ENCODE data around the gene TST.

Gene TST

DNA sequence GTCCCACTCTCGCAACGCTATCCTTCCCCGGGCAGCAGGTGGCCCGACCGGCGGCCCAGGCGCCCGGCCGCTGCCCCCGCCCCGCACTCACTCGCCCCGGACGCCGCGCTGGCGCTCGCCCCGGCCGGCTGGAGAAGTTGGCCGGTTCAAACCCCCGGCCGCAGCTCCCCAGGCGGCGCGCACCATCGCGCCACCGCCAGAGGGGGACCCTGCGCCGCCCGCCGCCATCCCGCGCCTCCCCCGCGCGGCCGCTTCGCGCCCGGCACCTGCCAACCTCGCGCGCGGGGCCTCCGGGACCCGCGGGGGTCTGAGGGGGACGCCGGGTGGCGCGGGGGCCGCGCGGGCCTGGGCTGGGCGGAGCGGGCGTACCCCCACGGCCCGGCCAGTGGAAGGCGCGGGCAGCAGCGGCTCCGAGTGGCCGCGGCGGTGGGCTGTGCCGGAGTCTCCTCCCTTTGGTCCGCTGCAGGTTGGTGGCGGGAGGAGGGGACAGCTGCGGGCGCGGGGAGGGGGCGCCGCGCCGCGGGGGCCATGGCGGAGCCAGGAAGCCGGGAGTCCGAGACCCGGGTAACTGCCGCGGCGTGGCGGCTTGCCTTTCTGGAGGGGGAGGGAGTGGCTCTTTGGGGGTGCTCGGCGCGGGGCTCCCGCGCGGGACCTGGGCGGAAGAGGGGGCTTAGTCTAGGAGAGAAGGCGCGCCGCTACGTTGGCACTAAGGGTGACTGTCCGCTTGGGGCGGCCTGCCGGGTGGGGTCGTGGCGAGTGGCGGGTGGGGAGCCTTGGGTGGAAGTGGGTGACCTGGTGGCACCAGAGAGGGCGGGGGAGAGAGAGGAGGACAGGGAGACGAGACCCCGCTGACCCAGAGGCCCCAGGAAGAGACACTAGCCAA lies at the start of gene TST, which contains the start of gene MPST:
Gene TST (minus strand): TSS at position 139 of the 883 bp plus-strand sequence. CDS start 715 bp downstream, outside the sequence.
Gene MPST (plus strand): TSS at position 434 of the 883 bp plus-strand sequence. CDS start 95 bp downstream, at position 529.
- DNase-seq, result peak; percentile 29

DNA sequence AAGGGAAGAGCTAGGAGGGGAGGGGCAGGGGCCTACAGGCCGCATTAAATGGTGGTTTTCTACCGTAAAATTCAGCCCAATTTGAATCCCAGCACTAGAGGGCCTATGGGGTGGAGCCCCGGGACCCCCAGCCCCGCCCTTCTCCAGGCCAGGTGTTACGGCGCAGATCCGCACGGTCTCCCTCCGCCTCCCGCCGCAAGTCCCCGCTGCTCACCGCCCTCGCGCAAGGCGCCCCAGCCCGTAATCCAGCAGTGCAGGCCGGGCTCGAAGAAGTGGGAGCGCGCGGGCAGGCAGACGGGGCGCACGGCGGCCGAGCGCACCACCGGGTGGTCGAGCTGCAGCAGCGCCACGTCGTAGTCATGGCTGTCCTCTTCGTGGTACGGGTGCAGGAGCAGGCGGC lies 49.6 kb upstream of the TST start:
- DNase-seq, result no peak

DNA sequence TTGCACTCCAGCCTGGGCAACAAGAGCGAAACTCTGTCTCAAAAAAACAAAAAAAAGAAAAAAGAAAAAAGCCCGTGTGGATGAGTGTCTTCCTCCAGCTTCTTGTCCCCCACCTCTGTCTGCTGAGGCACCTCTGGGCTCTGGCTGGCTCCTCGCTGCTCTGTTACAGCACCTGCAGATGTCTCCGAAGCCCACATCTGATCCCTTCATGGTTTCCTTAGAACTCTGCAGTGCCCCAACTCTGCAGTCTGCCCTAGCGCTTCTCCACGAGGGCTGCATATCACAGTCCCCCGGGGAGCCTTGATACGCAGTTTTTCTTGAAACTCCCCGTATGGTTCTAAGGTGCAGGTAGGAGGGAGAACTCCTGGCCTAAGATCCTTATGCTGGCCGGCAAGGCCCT lies 48.2 kb upstream of the TST start:
- DNase-seq, result no peak

DNA sequence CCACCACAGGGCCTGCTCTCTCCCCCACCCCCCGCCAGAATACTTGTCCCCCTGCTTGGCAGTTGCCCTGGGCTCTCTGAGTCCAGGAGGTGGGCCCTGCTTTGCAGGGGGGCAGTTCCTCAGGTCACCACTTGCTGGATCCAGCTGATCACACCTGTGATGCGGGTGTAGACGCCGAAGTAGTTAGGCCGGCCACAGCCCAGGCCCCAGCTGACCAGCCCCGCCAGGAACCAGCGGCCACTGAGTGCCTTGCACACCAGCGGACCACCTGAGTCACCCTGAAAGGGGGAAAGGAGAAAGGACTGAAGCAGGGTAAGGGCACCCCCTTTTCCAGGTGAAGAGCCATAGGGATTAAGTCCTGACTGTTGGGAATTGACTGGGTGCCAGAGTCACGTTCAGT lies 46.7 kb upstream of the TST start:
- DNase-seq, result no peak

DNA sequence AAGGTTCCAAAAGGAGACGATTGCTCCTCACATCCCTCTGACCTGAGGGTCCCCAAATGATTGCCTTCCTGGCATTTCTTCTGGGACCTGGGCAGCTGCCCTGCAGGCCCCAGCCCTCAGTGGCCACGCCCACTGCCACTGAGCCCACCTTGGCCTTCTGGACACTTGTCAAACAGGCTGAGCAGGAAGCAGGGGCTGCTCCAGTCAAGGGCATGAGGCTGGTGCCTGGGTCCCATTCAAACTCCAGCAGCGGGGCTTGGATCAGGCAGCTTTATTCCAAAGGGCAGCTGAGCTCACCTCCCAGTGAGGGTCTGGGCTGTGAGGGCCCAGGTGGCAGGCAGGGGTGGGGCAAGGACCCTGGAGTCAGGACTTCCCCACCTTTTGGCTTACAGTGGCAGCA lies 45.9 kb upstream of the TST start:
- no peak for DNase-seq

DNA sequence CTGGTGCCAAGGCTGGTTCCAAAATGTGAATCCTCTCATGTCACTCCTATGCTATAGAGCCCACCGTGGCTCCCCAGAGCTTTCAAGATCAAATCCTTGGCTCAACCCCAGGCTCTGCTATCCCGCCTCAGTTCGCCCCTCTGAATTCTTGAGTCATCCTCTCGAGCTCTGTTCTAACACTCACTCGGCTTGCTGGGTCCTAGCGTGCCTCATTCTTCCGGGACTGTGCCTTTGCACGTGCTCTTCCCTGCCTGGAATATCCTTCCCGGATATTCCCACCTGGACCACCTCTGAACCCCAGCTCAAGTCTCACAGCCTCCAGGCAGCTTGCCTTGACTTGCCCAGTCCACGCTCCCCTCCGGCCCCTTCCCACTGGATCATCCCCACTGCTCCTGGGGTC lies 45.3 kb upstream of the TST start:
- DNase-seq, result no peak

DNA sequence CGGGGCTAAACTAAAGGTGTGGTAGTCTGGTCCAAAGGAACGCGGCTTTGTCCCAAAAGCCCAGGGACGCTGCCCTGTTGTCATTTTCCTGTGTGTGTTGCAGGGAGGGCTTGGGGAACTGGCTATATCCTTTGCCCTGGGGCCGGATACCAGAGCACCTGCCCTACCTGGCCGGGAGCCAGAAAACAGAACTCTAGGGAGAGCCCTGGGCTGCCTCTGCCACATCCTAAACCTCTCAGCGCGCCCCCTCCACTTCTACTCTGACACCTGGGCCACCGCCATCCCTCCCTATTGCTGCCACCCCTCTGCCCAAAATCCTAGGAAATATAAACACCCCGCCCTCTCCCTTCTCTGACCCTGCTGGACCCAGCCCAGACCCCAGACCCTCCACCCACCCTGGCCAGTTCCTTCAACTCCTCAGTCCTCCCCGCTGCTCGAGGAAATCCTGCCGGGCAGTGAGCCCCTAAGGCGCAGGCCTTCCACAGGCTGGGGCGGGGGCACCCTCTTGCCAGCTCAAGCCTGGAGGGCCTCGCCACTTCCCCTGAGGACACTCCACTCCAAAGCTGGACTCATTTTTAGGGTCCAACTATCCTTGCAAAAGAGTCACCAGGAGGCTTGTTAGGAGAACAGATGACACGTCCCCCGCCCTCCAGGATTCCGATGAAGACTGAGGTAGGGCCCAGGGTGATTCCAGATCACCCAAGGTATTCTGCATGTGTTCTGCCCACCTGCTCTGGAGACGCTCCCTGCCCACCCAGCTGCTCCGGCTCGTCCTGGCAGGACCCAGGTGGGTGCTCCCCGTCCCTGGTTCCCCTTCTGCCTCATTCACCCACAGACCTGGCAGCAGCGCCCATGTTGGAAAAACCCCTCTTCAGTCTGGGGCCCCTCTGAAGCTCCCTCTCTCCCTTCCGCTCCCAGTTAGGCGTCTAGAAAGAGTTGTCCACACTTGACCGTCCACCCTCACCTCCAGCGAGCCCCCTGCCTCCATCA lies 44.5 kb upstream of the TST start:
- peak; percentile 76 for DNase-seq

DNA sequence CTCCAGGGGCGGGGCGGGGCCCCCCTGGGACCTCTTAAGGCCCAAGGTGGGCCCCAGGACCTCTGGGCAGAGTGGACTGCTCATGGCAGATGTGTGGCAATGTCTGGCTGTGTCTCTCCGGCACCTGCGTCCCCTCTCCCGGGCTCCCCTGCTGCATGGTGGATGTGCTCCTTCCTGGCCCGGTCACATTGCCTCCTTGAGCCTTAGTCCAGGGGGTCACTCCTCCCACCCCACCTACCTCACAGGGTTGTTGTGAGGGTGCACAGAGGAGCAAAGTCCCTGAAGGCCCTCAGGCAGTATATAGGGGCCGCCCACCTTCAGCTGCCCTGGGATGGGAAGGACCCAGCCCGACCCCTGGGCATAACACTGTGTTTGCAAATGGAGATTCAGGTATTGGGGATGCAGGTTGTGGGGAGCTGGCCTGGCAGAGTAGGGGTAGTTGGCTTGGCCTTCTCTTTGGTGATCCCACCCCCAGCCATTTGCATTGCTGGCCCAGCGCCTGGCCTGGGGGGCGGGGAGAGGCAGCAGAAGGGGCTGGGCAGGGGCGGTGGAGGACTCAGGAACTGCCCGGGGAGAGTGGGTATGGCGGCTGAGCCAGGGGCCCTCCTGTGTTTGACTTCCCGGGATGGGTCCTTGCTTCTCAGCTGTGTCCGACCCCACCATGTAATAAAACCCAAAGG lies 43.6 kb upstream of the TST start:
- no peak for DNase-seq

DNA sequence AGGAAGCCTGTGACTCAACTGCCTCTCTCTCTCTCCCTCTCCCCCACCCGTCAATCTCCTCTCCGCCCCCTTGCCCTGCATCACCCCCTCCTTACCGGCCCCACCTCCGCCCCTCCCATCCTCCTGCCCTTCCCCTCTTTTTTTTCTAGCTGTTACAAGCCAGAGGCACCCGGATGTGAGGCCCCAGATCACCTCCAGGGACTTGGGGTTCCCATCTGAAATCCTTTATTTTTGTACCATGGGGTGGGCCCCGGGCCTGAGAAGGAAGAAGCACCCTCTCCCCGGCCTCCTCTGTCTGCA lies 43.1 kb upstream of the TST start:
- DNase-seq, result no peak

DNA sequence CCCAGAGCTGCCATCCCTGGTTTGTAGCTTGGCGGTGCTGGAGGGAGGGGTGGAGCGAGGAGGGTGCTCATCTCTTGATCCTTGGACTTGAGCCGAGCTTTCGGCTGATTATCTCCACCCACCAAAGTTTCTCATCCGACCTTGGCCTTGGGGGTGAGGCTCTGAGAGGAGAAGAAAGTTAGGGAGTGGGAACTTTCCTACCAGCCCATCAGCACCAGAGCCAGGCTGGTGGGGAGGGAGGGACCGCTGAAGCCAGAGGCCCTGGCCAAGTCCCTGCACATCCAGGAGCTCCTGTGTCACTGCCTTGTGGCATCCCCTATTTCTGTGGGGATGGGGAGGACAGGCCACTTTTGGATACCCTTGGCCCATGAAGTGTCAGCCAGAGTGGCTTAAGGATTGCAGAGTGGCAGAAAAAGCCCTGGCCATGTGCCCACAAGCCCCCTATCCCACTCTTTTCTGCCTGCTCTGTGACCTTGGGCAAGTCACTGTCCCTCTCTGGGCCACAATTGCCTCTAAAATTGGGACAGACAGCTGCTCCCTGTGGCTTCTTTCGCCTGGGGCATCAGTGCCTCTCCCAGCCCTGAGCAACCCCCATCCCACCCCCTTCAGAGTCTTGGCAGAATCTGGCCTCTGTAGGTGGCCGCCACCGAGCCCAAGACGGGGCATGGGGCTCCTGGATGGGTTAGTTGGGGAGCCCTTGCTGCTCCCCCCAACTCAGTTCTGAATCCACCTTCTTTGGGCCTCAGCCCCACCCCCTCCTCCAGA lies 42.5 kb upstream of the TST start:
- DNase-seq, result no peak

DNA sequence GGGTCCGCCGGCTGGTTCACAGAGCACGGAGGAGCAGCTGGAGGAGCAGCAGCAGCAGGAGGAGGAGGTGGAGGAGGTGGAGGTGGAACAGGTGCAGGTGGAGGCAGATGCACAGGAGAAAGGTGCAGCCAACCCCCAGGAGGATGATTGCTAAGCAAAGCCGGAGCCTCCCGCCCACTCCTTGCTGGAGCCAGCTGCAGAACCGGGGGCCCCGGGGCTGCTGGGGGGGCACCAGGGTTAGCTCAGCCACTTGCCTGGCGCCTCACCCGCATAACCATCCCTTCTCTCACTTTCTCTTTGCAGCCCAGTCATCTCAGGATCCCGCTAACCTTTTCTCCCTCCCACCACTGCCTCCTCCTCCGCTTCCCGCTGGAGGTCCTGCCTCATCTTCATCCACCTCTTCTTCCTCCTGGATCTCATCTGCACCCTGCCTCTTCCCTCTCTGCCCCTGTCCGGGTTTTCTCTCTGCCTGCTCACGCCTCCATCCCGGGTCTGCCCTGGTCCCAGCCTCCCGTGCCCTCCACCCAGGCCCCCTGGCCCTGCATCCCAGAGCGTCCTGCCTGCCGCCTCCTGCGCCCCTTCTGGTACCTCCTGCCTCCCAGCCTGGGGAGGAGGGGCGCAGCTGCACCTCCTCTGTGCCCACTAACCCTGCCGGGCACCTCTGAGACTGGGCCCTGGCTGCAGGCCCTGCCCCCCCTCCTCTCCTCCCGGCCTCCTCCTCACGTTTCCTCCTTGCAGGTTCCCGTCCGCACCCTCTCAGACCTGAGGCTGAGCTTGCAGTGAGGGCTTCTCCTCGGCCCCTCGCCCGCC lies 41.8 kb upstream of the TST start:
- DNase-seq, result no peak

DNA sequence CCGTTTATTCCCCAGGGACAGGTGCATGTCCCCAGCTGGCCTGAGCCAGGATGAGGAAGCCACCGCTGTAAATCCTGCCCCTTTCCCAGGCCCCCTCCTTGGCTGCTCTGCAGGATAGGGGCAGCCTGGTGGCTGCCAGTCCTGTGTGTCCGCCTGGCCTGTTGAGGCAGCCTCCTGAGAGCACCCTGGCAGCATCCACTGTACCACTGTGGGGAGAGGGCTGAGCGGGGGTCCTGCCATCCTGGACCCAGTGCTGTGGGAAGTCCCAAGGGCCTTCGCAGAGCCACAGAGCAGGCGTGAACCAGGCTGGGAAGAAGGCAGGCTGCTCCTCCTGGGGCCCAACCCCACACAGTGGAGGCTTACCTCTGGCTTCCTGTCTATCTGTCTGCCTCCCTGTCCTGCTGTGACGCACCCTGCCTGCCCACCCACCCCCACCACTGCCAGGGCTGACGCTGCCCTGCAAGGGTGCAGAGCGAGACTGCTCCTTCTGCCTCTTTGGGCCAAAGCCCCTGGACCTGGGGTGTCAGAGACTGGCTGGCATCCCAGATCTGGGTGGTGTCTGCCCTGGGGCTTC lies 40.7 kb upstream of the TST start:
- DNase-seq, result no peak

DNA sequence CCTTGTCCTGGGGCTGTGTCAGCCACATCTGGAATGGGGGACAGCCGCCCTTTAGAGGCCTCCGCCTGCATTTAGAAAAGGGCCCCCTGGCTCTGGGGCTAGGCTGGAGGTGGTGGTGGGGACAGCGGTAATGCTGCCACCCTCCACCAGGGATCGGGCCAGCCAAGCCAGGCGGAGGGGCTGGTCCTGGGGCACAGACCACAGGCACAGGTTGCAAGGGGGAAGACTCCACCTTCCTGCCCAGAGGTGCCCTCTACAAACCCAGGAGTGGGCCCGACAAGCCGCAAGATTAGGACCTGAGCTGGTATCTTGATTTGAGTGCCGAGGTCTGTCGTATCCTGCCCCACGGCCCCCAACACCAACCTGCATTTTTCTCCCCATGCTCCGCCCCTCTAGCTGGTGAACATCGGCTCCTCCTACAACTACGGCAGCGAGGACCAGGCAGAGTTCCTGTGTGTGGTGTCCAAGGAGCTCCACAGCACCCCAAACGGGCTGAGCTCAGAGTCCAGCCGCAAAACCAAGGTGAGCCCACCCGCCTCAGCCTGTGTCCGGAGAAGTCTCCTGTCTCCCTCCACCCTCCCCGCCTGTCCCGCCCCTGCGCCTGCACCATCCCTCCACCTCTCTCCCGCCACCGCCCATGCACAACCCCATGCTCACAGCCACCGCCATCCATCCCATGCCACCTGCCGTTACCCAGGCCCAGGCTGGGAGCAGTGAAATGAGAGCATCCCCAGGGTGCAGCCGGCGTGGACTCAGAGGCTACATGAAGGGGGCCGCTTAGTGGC lies 39.9 kb upstream of the TST start:
- no peak for DNase-seq

DNA sequence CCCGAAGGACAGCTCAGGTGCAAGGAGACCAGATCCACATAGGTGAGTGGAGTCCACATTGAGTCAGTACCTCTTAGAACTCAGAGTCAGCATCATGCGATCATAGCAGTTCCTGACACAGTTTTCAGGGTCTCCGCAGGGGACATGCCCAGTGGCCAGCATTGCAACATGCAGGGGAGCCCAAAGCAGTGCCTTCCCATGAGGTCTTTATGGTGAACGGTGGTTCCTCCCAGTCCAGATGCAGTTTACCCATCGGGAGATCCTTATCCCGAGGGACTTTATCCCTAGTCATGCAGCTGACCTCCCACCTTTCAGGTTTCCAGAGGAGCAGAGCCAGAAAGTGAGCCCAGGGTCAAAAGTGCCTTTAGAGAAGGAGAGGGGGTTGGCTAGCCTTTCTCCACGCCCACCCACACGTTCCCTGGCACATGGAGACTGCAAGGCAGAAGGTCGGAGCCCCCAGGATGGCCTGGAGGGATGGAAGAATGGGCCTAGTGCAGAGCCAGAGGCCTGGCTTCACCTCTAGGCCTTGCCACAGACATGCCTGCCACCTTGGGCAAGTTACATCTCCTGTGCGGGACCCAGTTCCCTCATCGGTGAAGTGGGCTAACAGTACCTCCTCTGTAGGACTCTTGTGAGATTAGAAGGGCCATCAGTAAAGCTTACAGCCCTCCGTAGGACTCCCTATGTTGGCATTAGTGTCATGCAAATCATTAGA lies 38.7 kb upstream of the TST start:
- no peak for DNase-seq

DNA sequence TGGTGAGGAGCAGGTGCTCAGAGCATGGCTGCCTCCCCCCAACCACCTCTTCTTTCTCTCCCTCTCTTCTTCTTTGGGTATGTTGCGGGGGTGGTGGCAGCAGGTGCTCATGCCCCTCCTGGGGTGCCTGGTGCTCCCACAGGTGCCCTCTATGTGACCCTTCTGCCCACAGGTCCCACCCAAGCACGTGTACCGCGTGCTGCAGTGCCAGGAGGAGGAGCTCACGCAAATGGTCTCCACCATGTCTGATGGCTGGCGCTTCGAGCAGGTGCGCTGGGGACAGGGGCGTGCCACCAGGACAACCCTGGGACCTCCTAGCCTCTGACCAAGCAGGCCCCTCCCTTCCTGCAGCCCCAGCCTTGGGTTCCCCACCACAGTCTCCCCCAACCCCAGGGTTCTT lies 38.0 kb upstream of the TST start:
- DNase-seq, result no peak

DNA sequence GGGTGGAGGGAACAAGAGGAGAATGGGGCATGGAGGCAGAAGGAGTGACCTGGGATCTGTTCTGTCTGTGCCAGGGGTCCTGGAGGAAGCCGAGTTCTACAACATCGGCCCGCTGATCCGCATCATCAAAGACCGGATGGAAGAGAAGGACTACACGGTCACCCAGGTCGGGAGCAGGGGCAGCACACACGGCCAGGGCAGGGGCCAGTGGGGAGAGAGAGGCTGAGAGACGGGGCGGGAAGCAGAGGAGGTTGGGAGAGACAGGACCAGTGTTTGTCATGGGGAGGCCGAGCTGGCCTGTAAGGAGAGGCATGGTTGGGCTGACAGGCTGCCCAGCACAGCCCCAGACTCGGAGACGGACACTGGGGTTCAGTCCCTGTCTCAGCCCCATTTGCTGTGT lies 37.0 kb upstream of the TST start:
- DNase-seq, result no peak

DNA sequence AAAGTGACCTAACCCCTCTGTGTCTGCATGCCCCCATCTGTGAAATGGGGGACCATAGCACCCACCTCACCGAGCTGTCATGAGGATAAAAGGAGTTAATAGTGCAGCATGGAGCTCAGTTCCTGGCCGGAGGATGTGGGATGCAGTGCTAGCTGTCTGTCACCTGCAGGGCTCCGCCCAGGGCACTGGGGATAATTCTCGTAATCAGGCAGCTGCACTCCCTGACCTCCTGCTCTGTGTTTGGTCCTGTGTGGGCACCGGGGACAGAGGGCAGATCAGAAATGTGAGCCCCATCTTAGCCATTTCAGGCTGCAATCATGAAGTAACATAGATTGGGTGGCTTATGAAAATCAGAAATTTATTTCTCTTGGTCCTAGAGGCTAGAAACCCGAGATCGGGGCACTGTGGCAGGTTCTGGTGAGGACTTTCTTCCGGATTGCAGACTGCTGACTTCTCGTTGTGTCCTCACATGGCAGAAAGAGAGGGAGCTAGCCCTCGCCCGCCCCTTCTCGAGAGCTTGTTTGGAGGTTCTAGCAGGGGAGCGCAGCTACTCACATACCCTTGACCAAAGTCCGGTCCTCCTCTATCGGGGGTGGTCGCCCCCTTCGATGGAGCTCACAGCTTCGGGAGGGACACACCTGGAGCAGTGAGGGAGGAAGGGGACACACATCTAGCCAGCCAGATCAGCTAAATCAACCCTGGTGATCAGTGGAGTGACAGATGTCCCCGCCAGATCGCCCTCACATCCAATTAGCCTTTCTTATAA lies 35.5 kb upstream of the TST start:
- no peak for DNase-seq

DNA sequence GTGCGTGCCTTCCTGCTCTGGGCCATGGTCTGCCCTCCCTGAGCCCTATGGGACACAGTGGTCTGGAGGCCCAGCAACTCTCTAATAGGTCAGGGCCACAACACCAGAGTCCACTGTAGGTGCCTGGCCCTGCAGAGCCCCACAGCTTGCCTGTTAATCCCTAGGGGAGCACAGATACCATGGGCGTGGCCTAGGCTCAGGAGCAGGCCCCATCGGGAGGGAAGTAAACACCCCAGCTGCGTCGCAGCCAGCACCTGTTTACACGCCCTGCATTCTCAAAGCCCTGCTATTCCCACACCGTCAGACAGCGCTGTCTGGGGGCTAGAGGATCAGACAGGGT lies 34.8 kb upstream of the TST start:
- DNase-seq, result no peak

Measured in NCI-H2029 (cell line).